ENCODE measurements around the gene EXOSC10. TPM values are rescaled to one million over a fixed set of nuclear protein-coding genes. Genes with fewer than 3 reads are reported as not detected.
"Not testable (repeated sequence)": the region's sequence is repeated elsewhere in the genome, so short reads cannot be mapped to it uniquely, and the experiment has no call there.

EXOSC10 gene
- total RNA-seq, 2 experiments from 2014 or later = 57.9 to 59.3 TPM

GRCh38 chr1:11067716-11068599, 31.7 kb downstream of the EXOSC10 start:
- Mint-ChIP-seq H3K36me3 (ENCODE audit: low read depth) (peaks cover 50% of the 10 kb centered on the region), H3K27ac (no peak overlapping the region), H3K9me3 (no peaks in the 10 kb centered on the region), H3K4me3 (no peak overlapping the region), H3K4me1 (ENCODE audit: low read depth) (peaks cover 7% of the 10 kb centered on the region), H3K27me3 (ENCODE audit: low read depth) (no peaks in the 10 kb centered on the region)
- CTCF ChIA-PET = interaction anchor here (0.5 to 1.0 kb wide), 3 partner anchors 30 to 221 kb away, joined by 3 read pairs; no protein-coding TSS in a partner anchor
- DNase-seq = no peak
- intact Hi-C loops (cut with micrococcal nuclease) = no loop called here

GRCh38 chr1:11065796-11066195, 33.9 kb downstream of the EXOSC10 start:
- no peak for DNase-seq
- no peaks in the 10 kb centered on the region for H3K9me3 Mint-ChIP-seq
- H3K36me3 Mint-ChIP-seq (ENCODE audit: low read depth) = peaks cover 42% of the 10 kb centered on the region
- H3K4me3 Mint-ChIP-seq = no peak overlapping the region
- intact Hi-C loops (cut with micrococcal nuclease) = no loop called here
- H3K27me3 Mint-ChIP-seq (ENCODE audit: low read depth) = no peaks in the 10 kb centered on the region
- no peak overlapping the region for H3K27ac Mint-ChIP-seq
- peaks cover 24% of the 10 kb centered on the region for H3K4me1 Mint-ChIP-seq (ENCODE audit: low read depth)
- CTCF ChIA-PET = interaction anchor here (0.7 to 2.2 kb wide), 2 partner anchors 28 to 938 kb away, joined by 3 to 11 read pairs; no protein-coding TSS in a partner anchor

GRCh38 chr1:11064942-11065341, 34.7 kb downstream of the EXOSC10 start:
- intact Hi-C loops (cut with micrococcal nuclease) = no loop called here
- Mint-ChIP-seq H3K27me3 (ENCODE audit: low read depth) (no peaks in the 10 kb centered on the region), H3K27ac (no peak overlapping the region), H3K4me1 (ENCODE audit: low read depth) (peaks cover 27% of the 10 kb centered on the region), H3K36me3 (ENCODE audit: low read depth) (peaks cover 38% of the 10 kb centered on the region), H3K9me3 (no peaks in the 10 kb centered on the region), H3K4me3 (no peak overlapping the region)
- DNase-seq = no peak
- CTCF ChIA-PET = interaction anchor here (2.2 kb wide), 1 partner anchor 27 kb away, joined by 11 read pairs; no protein-coding TSS in a partner anchor

- intact Hi-C loops (cut with micrococcal nuclease); H3K27ac Mint-ChIP-seq; H3K27me3 Mint-ChIP-seq (ENCODE audit: low read depth); DNase-seq; H3K4me3 Mint-ChIP-seq; H3K9me3 Mint-ChIP-seq: not testable (repeated sequence)
- Mint-ChIP-seq H3K4me1 (ENCODE audit: low read depth) (peaks cover 26% of the 10 kb centered on the region), H3K36me3 (ENCODE audit: low read depth) (peaks cover 36% of the 10 kb centered on the region)
- CTCF ChIA-PET = interaction anchor here (1.5 to 2.2 kb wide), 2 partner anchors 26 kb away, joined by 11 to 13 read pairs; no protein-coding TSS in a partner anchor
These were observed 35.6 kb downstream of the EXOSC10 start for GRCh38 chr1:11063937-11064537.

- Mint-ChIP-seq H3K4me3 (no peak overlapping the region), H3K36me3 (ENCODE audit: low read depth) (peaks cover 33% of the 10 kb centered on the region), H3K4me1 (ENCODE audit: low read depth) (peaks cover 36% of the 10 kb centered on the region), H3K27me3 (ENCODE audit: low read depth) (no peaks in the 10 kb centered on the region), H3K27ac (no peak overlapping the region), H3K9me3 (no peaks in the 10 kb centered on the region)
- intact Hi-C loops (cut with micrococcal nuclease) = no loop called here
- no peak for DNase-seq
- CTCF ChIA-PET = interaction anchor here (1.5 kb wide), 1 partner anchor 25 kb away, joined by 13 read pairs; no protein-coding TSS in a partner anchor
These were observed 36.7 kb downstream of the EXOSC10 start for GRCh38 chr1:11062965-11063401.

- no peak overlapping the region for H3K27ac Mint-ChIP-seq
- intact Hi-C loops (cut with micrococcal nuclease) = no loop called here
- CTCF ChIA-PET = interaction anchor here (1.3 to 2.6 kb wide), 3 partner anchors 24 to 589 kb away, joined by 3 to 20 read pairs (median 5); no protein-coding TSS in a partner anchor
- H3K4me1 Mint-ChIP-seq (ENCODE audit: low read depth) = peaks cover 45% of the 10 kb centered on the region
- H3K36me3 Mint-ChIP-seq (ENCODE audit: low read depth) = peaks cover 37% of the 10 kb centered on the region
- no peaks in the 10 kb centered on the region for H3K9me3 Mint-ChIP-seq
- no peak for DNase-seq
- no peaks in the 10 kb centered on the region for H3K27me3 Mint-ChIP-seq (ENCODE audit: low read depth)
- peak overlapping the region; percentile 88 for H3K4me3 Mint-ChIP-seq
These were observed 37.9 kb downstream of the EXOSC10 start for GRCh38 chr1:11061652-11062365.

GRCh38 chr1:11059968-11060830, 39.5 kb downstream of the EXOSC10 start, which contains the start of gene SRM:
Gene SRM (minus strand): TSS chr1:11060018. CDS start chr1:11059943, 75 bp downstream.
- H3K27ac Mint-ChIP-seq = peak within 1 kb of the TSS; percentile 82
- intact Hi-C loops (cut with micrococcal nuclease) = loop anchor here (1.0 to 5.0 kb wide), 6 partner anchors 23 to 745 kb away; partner anchors contain the start of genes EXOSC10, MTHFR, MTOR and TARDBP
- peaks cover 28% of the 10 kb centered on the region for H3K36me3 Mint-ChIP-seq (ENCODE audit: low read depth)

GRCh38 chr1:11059155-11059967, 40.3 kb downstream of the EXOSC10 start:
- Mint-ChIP-seq H3K27ac (peak overlapping the region; percentile 82), H3K4me1 (ENCODE audit: low read depth) (peaks cover 47% of the 10 kb centered on the region), H3K27me3 (ENCODE audit: low read depth) (no peaks in the 10 kb centered on the region), H3K36me3 (ENCODE audit: low read depth) (peaks cover 26% of the 10 kb centered on the region), H3K9me3 (no peaks in the 10 kb centered on the region), H3K4me3 (peak overlapping the region; percentile 95)
- no peak for DNase-seq
- intact Hi-C loops (cut with micrococcal nuclease) = loop anchor here (5.0 kb wide), 1 partner anchor 588 kb away; no protein-coding TSS in a partner anchor
- CTCF ChIA-PET = interaction anchor here (1.0 to 2.6 kb wide), 4 partner anchors 21 to 58 kb away, joined by 3 to 20 read pairs (median 4); no protein-coding TSS in a partner anchor

More at GRCh38 chr1:11059968-11060830, 39.5 kb downstream of the EXOSC10 start, which contains the start of gene SRM:
- H3K4me1 Mint-ChIP-seq (ENCODE audit: low read depth) = peaks cover 45% of the 10 kb centered on the region
- H3K4me3 Mint-ChIP-seq = peak within 1 kb of the TSS; percentile 95
- H3K27me3 Mint-ChIP-seq (ENCODE audit: low read depth) = no peaks in the 10 kb centered on the region
- peak; percentile 89 for DNase-seq
- CTCF ChIA-PET = interaction anchor here (1.0 to 2.6 kb wide), 7 partner anchors 18 to 591 kb away, joined by 3 to 20 read pairs (median 3); no protein-coding TSS in a partner anchor
- H3K9me3 Mint-ChIP-seq = no peaks in the 10 kb centered on the region

GRCh38 chr1:11058595-11059154, 41.0 kb downstream of the EXOSC10 start:
- Mint-ChIP-seq H3K4me3 (peak overlapping the region; percentile 95), H3K4me1 (ENCODE audit: low read depth) (peaks cover 47% of the 10 kb centered on the region), H3K9me3 (no peaks in the 10 kb centered on the region), H3K27ac (peak overlapping the region; percentile 82), H3K36me3 (ENCODE audit: low read depth) (peaks cover 28% of the 10 kb centered on the region), H3K27me3 (ENCODE audit: low read depth) (no peaks in the 10 kb centered on the region)
- no peak for DNase-seq
- CTCF ChIA-PET = interaction anchor here (0.6 to 3.1 kb wide), 3 partner anchors 21 to 824 kb away, joined by 3 to 17 read pairs (median 4); no protein-coding TSS in a partner anchor
- intact Hi-C loops (cut with micrococcal nuclease) = loop anchor here (5.0 kb wide), 1 partner anchor 589 kb away; no protein-coding TSS in a partner anchor

- intact Hi-C loops (cut with micrococcal nuclease) = loop anchor here (5.0 kb wide), 1 partner anchor 589 kb away; no protein-coding TSS in a partner anchor
- Mint-ChIP-seq H3K9me3 (no peaks in the 10 kb centered on the region), H3K27me3 (ENCODE audit: low read depth) (no peaks in the 10 kb centered on the region), H3K36me3 (ENCODE audit: low read depth) (peaks cover 26% of the 10 kb centered on the region), H3K27ac (peak overlapping the region; percentile 53), H3K4me3 (peak overlapping the region; percentile 95), H3K4me1 (ENCODE audit: low read depth) (peaks cover 43% of the 10 kb centered on the region)
- DNase-seq = no peak
- CTCF ChIA-PET = interaction anchor here (3.1 kb wide), 1 partner anchor 21 kb away, joined by 17 read pairs; no protein-coding TSS in a partner anchor
These were observed 41.6 kb downstream of the EXOSC10 start for GRCh38 chr1:11058026-11058425.
